Lower lobe of right lung (tissue), 2 donors: ENCODE measurements around the gene RBM8A. TPM values are rescaled to one million over a fixed set of nuclear protein-coding genes. Genes with fewer than 3 reads are reported as not detected.

Experiments used
- ATAC-seq, 2 donors: fragments of 200-7000 bp; cut with Tn5 transposase; one replicate each; pipeline ENCODE4 v1.9.1; 2020 to 2022; ENCODE audit warnings: mild to moderate bottlenecking in 2 of 2, moderate library complexity in 2 of 2
- DNase-seq: peaks from one replicate; pipeline ENCODE4 v3.0.0-alpha.2; 2020
- H3K27ac ChIP-seq: fragments of 200-600 bp; one replicate; pipeline ENCODE4 v1.8.0; 2022
- H3K27me3 ChIP-seq: fragments of 200-600 bp; one replicate; pipeline ENCODE4 v1.8.0; 2022; ENCODE audit warnings: low read depth
- H3K36me3 ChIP-seq: fragments of 200-600 bp; one replicate; pipeline ENCODE4 v1.8.0; 2022; ENCODE audit warnings: mild to moderate bottlenecking
- H3K4me1 ChIP-seq: fragments of 200-600 bp; one replicate; pipeline ENCODE4 v1.8.0; 2022
- H3K4me3 ChIP-seq: fragments of 200-600 bp; one replicate; pipeline ENCODE4 v1.8.0; 2022; ENCODE audit warnings: mild to moderate bottlenecking
- H3K9me3 ChIP-seq: fragments of 200-600 bp; one replicate; pipeline ENCODE4 v1.8.0; 2022
- CTCF ChIP-seq: fragments of 200-600 bp; IDR thresholded peaks from one replicate; pipeline ENCODE4 v1.8.0; 2022; ENCODE audit warnings: antibody characterized with exemption, mild to moderate bottlenecking
- intact Hi-C: fragments of 100-400 bp; cut with DNase I; formaldehyde crosslinking; loops from one replicate; pipeline ENCODE4 v1.11.0; 2022
- total RNA-seq: library from RNA; stranded (reverse); fragmentation: NEBNext Ultra II Directional; extraction: Animal tissue kit (Norgen Biotek cat#: 25700); gene quantifications from one replicate; pipeline ENCODE4 v1.2.1, GENCODE V29; 2021
- donor health status: DM: no; HTN: yes; CAD: no; lungs with severe emphysema.

RBM8A gene
- total RNA-seq, 1 donor from 2014 or later = 109 TPM

- no peak for TF ChIP-seq CTCF
- Histone ChIP-seq H3K27ac (no peak overlapping the region), H3K36me3 (no peaks in the 10 kb centered on the region), H3K9me3 (no peaks in the 10 kb centered on the region), H3K4me3 (no peak overlapping the region), H3K27me3 (no peaks in the 10 kb centered on the region), H3K4me1 (peaks cover 50% of the 10 kb centered on the region)
- intact Hi-C loops = no loop called here
- DNase-seq (no peak), ATAC-seq (no peak)
Measured at GRCh38 chr1:145955436-145955835, 28.2 kb upstream of the RBM8A start.

- Histone ChIP-seq H3K27me3 (no peaks in the 10 kb centered on the region), H3K36me3 (no peaks in the 10 kb centered on the region), H3K27ac (no peak overlapping the region), H3K9me3 (no peaks in the 10 kb centered on the region), H3K4me3 (no peak overlapping the region), H3K4me1 (peaks cover 42% of the 10 kb centered on the region)
- TF ChIP-seq CTCF = no peak
- intact Hi-C loops = no loop called here
- DNase-seq = no peak
- no peak for ATAC-seq
Measured at GRCh38 chr1:145953861-145954260, 26.6 kb upstream of the RBM8A start.

- Histone ChIP-seq H3K27ac (no peak overlapping the region), H3K27me3 (no peaks in the 10 kb centered on the region), H3K9me3 (no peaks in the 10 kb centered on the region), H3K4me3 (no peak overlapping the region), H3K4me1 (peaks cover 34% of the 10 kb centered on the region), H3K36me3 (no peaks in the 10 kb centered on the region)
- TF ChIP-seq CTCF = no peak
- intact Hi-C loops = no loop called here
- ATAC-seq (no peak), DNase-seq (no peak)
Measured at GRCh38 chr1:145952903-145953302, 25.6 kb upstream of the RBM8A start.

- no peak overlapping the region for H3K27ac ChIP-seq
- intact Hi-C loops = no loop called here
- no peaks in the 10 kb centered on the region for H3K9me3 ChIP-seq
- H3K27me3 ChIP-seq = no peaks in the 10 kb centered on the region
- H3K36me3 ChIP-seq = peaks cover 7% of the 10 kb centered on the region
- no peak for TF ChIP-seq CTCF
- no peak for ATAC-seq
- no peak for DNase-seq
- no peak overlapping the region for H3K4me3 ChIP-seq
- peaks cover 28% of the 10 kb centered on the region for H3K4me1 ChIP-seq
Measured at GRCh38 chr1:145951526-145951925, 24.2 kb upstream of the RBM8A start.

GRCh38 chr1:145949219-145949618 lies 21.9 kb upstream of the RBM8A start:
- no peak for TF ChIP-seq CTCF
- H3K27ac ChIP-seq = no peak overlapping the region
- no peak overlapping the region for H3K4me3 ChIP-seq
- peaks cover 14% of the 10 kb centered on the region for H3K36me3 ChIP-seq
- intact Hi-C loops = no loop called here
- ATAC-seq (no peak), DNase-seq (no peak)
- H3K4me1 ChIP-seq = peaks cover 5% of the 10 kb centered on the region
- no peaks in the 10 kb centered on the region for H3K27me3 ChIP-seq
- no peaks in the 10 kb centered on the region for H3K9me3 ChIP-seq

- Histone ChIP-seq H3K4me3 (no peak overlapping the region), H3K27ac (no peak overlapping the region), H3K9me3 (no peaks in the 10 kb centered on the region), H3K36me3 (peaks cover 25% of the 10 kb centered on the region), H3K27me3 (no peaks in the 10 kb centered on the region), H3K4me1 (no peaks in the 10 kb centered on the region)
- no peak for TF ChIP-seq CTCF
- peak in 1 of 2 donors; percentile 43 for ATAC-seq
- intact Hi-C loops = no loop called here
- DNase-seq = no peak
Measured at GRCh38 chr1:145947551-145947950, 20.3 kb upstream of the RBM8A start.
